WTC11 (cell line): Measurements from ENCODE around the gene SEC61A1.

Experiments
- CREM ChIP-seq: sonication (generic); formaldehyde crosslinking; IDR thresholded peaks from 2 replicates; pipeline ENCODE4 v1.8.1; 2022; ENCODE audit warnings: mild to moderate bottlenecking, missing genetic modification reagents, moderate library complexity
- ESRRA ChIP-seq: sonication (generic); formaldehyde crosslinking; IDR thresholded peaks from 2 replicates; pipeline ENCODE4 v1.8.1; 2022; ENCODE audit warnings: mild to moderate bottlenecking, missing genetic modification reagents, borderline replicate concordance
- USF1 ChIP-seq: sonication (generic); formaldehyde crosslinking; IDR thresholded peaks from 2 replicates; pipeline ENCODE4 v1.8.0; 2022; ENCODE audit warnings: mild to moderate bottlenecking, missing genetic modification reagents
- TF ChIP-seq, protein P1 (sequence below): fragments of 200-600 bp; IDR thresholded peaks from 2 replicates; pipeline ENCODE4 v1.8.0; 2022; ENCODE audit warnings: antibody characterized with exemption
- TF ChIP-seq, protein P2 (sequence below): sonication (generic); formaldehyde crosslinking; IDR thresholded peaks from 2 replicates; pipeline ENCODE4 v1.8.1; 2023; ENCODE audit warnings: mild to moderate bottlenecking, missing genetic modification reagents, moderate library complexity

DNA sequence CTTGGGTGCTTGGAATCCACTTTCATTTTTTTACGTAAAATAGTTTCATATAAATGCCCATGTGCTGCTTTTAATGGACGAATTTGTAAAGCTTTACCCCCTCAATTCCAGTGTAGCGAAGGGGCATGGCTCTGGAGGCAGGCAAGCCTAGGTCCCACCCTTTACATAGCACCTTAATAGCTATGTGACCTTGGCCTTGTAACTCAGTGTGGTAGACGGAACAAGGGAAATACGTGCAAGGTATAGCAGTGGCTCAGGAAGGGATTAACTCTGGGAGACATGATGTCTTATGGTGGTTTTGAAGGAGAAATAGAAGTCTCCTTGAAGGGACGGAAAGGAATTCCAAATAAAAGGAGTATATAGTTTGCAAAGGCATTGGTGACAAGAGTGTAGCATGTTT, 1.4 kb downstream of the SEC61A1 start:
- TF ChIP-seq, protein P1, sequence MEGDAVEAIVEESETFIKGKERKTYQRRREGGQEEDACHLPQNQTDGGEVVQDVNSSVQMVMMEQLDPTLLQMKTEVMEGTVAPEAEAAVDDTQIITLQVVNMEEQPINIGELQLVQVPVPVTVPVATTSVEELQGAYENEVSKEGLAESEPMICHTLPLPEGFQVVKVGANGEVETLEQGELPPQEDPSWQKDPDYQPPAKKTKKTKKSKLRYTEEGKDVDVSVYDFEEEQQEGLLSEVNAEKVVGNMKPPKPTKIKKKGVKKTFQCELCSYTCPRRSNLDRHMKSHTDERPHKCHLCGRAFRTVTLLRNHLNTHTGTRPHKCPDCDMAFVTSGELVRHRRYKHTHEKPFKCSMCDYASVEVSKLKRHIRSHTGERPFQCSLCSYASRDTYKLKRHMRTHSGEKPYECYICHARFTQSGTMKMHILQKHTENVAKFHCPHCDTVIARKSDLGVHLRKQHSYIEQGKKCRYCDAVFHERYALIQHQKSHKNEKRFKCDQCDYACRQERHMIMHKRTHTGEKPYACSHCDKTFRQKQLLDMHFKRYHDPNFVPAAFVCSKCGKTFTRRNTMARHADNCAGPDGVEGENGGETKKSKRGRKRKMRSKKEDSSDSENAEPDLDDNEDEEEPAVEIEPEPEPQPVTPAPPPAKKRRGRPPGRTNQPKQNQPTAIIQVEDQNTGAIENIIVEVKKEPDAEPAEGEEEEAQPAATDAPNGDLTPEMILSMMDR = no peak
- TF ChIP-seq ESRRA (CRISPR knock-in tag) (no peak), CREM (CRISPR knock-in tag) (no peak), USF1 (CRISPR knock-in tag) (no peak)
- TF ChIP-seq, protein P2, sequence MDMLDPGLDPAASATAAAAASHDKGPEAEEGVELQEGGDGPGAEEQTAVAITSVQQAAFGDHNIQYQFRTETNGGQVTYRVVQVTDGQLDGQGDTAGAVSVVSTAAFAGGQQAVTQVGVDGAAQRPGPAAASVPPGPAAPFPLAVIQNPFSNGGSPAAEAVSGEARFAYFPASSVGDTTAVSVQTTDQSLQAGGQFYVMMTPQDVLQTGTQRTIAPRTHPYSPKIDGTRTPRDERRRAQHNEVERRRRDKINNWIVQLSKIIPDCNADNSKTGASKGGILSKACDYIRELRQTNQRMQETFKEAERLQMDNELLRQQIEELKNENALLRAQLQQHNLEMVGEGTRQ (CRISPR knock-in tag) = no peak
